GM19099 (cell line): ENCODE measurements around the gene SPDYE6.
"Not testable (repeated sequence)": the region's sequence is repeated elsewhere in the genome, so short reads cannot be mapped to it uniquely, and the experiment has no call there.

Experiments
- POLR2A ChIP-seq: IDR thresholded peaks from 3 replicates; pipeline ENCODE4 v1.6.1; 2011; ENCODE audit warnings: low read depth; ENCODE audit not compliant: insufficient read length; ENCODE audit errors: extremely low read depth

SPDYE6 gene

DNA sequence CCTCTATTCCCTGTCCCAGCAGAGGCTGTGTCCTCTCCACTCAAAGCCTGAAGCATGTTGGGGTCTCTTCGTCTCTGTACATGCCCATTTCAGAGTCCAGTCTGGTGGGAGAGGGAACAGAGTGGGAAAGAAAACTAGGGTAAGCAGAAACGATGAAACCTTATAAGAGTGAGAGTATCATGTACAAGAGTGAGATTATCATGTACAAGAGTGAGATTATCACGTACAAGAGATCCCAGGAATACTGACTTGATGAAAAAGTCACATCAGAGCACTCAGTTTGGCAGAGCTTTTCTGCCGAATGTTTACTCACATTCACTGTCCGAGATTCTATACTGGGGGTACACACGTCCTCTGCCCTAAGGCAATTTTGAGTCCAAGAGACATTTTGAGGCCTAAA, at the start of gene SPDYE6:
SPDYE6 (minus strand) TSS at position 101 of the 400 bp plus-strand sequence. CDS start 421 bp downstream, outside the sequence.
- TF ChIP-seq POLR2A = not testable (repeated sequence)

GRCh38 chr7:102404005-102404861, 48.0 kb upstream of the SPDYE6 start:
- TF ChIP-seq POLR2A = no peak

GRCh38 chr7:102403563-102403962, 47.3 kb upstream of the SPDYE6 start:
- TF ChIP-seq POLR2A = no peak

DNA sequence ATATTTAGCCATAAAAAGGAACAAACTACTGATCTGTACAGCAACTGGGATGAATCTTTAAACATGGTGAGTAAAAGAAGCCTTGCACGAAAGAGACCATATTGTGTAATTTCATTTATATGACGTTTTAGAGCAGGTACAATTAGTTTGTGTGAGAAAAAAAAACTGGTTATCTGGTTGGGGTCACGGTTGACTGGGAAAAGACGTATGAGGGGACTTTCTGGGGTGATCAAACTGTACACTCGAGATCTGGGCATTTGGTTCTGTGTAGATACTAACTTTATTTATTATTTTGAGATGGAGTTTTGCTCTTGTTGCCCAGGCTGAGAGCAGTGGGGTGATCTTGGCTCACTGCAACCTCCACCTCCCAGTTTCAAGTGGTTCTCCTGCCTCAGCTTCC, 44.1 kb upstream of the SPDYE6 start:
- TF ChIP-seq POLR2A = no peak

DNA sequence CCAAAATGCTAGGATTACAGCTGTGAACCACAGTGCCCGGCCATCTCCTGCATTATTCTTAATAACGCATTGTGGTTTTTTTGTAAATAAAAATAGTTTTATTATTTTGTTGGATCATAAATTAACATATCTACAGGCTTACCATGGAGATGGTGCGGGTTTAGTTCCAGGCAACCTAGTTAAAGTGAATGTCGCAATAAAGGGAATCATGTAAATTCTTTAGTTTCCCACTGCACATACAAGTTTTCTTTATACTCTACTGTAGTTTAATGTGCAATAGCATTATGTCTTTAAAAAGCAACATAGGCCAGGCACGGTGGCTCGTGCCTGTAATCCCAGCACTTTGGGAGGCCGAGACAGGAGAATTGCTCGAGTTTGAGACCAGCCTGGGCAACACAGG, 42.3 kb upstream of the SPDYE6 start:
- TF ChIP-seq POLR2A = no peak

- TF ChIP-seq POLR2A = no peak
Measured at GRCh38 chr7:102396710-102397019, 40.4 kb upstream of the SPDYE6 start.

DNA sequence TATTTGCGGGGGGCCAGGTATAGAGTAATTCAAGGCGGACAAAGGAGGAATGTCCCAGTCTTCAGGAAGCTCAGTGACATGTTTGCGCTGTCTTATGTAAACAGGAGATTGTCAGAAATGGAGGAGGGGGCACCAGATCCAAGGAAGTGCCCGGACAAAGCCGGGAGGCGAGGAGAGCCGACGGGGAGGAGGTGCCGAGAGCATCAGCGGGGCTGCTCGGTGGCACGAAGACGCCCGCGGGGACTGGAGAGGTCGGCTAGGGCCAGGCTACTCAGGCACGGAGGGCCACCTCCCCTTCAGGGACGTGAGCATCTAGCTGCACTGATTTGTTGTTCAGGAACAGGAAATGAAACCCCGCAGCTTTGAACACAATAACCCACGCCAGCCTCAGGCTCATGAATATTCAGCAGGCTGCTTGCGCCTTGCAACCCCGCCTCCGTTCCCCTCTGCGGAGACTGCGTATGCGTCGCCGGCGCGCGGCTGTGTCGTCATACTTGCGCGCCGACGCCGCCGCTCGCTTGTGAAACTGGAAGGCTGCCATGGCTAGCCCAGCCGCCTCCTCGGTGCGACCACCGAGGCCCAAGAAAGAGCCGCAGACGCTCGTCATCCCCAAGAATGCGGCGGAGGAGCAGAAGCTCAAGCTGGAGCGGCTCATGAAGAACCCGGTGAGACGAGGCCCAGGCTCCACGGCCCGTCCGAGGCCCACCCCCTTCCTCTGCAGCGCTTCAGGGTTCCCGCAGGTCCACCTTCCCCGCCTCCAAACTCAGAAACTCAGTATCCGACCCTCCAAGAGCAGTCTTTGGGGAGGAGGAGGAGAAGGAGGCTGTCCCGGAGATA, 39.8 kb upstream of the SPDYE6 start, which contains the start of gene PRKRIP1:
PRKRIP1 (plus strand) TSS at position 491 of the 837 bp plus-strand sequence; CDS start at position 540, 49 bp downstream.
- peak; percentile 69 for TF ChIP-seq POLR2A

DNA sequence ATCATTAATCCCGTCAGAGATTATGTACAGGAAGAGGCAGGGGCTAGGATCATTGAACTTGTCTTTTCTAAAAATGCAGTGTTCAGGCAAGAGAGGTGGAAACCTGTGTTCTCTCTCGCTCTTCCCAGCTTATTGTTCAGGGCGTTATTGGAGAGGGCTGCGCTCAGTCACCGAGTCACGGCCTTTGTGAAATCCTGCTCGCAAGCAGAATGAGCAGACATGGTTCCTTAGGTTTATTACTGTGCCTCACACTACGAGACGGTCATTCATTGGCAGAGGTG, 39.3 kb upstream of the SPDYE6 start:
- TF ChIP-seq POLR2A = no peak

DNA sequence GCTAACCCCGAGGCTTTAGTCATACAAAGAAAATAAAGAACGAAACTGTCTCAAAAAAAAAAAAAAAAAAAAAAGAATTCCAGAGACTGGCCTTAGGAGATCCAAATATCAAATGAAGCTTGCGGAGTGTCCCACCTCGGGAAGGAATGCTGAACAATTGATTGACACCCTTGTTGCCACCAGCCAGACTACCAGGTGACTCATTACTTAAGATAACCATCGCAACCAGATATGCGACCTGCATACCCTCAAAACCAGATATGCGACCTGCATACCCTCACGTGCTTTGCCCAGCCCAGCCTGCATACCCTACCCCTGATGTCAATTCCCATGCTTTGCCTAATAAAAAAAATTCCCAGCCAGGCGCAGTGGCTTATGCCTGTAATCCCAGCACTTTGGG, 37.2 kb upstream of the SPDYE6 start:
- no peak for TF ChIP-seq POLR2A

- no peak for TF ChIP-seq POLR2A
Measured at GRCh38 chr7:102392330-102392729, 36.1 kb upstream of the SPDYE6 start.

- no peak for TF ChIP-seq POLR2A
Measured at GRCh38 chr7:102390697-102391484, 34.6 kb upstream of the SPDYE6 start.

DNA sequence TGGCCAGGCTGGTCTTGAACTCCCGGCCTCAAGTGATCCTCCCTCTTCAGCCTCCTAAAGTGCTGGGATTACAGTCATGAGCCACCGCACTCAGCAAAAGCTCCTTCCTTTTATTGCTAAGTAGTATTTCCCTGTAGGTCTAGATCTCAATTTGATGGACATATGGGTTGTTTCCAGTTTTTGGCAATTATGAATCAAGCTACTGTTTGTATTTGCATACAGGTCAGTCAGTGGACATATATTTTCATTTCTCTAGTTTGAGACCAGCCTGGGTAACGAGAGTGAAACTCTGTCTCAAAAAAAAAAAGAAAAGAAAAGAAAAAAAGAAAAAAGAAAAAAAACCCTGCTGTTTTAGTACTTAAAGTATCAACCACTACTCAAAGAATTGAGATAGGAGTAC, 33.6 kb upstream of the SPDYE6 start:
- TF ChIP-seq POLR2A = no peak

GRCh38 chr7:102387064-102387463, 30.8 kb upstream of the SPDYE6 start:
- TF ChIP-seq POLR2A = no peak

DNA sequence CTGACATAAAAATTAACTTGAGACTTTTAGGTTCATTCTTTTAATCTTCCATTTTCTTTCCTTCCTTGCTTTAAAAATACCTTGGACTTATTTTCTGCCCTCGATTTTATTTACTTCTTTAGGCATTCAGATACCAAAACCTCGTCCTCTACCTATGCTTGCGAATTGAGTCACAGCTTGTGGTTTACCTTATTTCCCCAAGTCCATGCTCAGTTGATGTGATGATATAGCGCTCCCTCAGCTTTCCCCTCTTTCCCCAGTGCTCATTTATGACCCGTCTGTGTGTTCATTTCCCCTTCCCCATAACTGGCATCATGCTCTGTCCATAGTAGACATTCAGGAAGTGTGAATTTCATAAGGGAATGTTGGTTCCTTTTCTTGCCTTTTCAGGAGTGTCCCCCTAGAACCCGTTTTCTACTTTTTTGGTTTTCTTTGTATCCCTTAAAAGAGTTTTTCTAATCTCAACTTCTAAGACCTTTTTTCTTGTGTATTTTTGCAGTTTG, 20.8 kb upstream of the SPDYE6 start:
- TF ChIP-seq POLR2A = no peak
